ENCODE results near the gene UBP1. TPM values are rescaled to one million over a fixed set of nuclear protein-coding genes. Genes with fewer than 3 reads are reported as not detected.
A peak's percentile ranks its signal among the peaks of the same experiment; 100 is the strongest.

Gene UBP1
- total RNA-seq, 4 donors from 2014 or later = 27.1 to 51.5 (median 38.8) TPM

DNA sequence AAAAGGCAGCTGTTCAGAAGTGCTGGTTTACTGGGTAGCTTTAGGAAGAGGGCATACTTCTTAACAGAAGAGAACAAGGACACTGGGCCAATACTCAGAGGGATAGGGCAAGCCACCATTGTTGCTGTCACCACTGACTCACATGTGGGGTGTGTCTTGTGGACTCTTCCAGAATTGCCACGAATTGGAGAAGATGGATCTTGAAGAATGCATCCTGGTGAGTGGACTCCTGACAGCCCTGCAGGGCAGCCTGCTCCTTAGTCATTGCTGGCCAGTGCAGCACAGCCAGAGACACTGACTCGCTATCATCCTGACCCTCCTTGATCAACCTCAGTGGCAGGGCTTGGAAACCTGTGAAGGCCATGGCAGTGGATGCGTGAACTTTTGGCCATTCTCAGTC, 62.3 kb downstream of the UBP1 start:
- DNase-seq (ENCODE audit: low spot score in 2 of 2) = no peak
- intact Hi-C loops (cut with DNase I; ENCODE audit: low total_unique reads) = loop anchor here (10.0 kb wide), 1 partner anchor 253 kb away; no protein-coding TSS in a partner anchor
- no peak overlapping the region for H3K4me3 ChIP-seq (ENCODE audit: low read depth, poor library complexity, severe bottlenecking)
- TF ChIP-seq, protein P1, sequence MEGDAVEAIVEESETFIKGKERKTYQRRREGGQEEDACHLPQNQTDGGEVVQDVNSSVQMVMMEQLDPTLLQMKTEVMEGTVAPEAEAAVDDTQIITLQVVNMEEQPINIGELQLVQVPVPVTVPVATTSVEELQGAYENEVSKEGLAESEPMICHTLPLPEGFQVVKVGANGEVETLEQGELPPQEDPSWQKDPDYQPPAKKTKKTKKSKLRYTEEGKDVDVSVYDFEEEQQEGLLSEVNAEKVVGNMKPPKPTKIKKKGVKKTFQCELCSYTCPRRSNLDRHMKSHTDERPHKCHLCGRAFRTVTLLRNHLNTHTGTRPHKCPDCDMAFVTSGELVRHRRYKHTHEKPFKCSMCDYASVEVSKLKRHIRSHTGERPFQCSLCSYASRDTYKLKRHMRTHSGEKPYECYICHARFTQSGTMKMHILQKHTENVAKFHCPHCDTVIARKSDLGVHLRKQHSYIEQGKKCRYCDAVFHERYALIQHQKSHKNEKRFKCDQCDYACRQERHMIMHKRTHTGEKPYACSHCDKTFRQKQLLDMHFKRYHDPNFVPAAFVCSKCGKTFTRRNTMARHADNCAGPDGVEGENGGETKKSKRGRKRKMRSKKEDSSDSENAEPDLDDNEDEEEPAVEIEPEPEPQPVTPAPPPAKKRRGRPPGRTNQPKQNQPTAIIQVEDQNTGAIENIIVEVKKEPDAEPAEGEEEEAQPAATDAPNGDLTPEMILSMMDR (IDR thresholded peaks at IDR 0.05) = no peak
- TF ChIP-seq POLR2A (IDR thresholded peaks at IDR 0.05) = no peak
- 79 to 82% methylated on average over 3 of the region's 3 CpGs for WGBS, 2 donors

DNA sequence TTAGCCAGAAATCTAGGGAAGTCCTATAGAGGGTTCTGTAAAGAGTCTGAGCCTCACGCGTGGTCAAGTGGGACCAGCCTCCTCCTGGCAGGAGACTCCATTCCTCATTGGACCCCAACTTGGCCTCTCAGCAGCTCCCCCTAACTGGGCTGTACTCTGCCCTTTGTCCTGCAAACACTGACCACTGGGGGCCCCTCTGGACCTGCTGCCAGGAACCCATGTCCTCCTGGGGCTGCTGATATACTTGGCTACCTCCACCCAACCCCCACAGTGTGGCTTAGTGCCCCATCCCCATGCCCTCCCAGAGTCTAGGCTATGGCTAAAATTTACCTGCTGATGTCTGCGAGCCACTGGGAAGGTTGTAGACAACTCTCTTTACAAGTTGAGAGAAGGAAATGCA, 62.7 kb downstream of the UBP1 start:
- no peak overlapping the region for H3K4me3 ChIP-seq (ENCODE audit: low read depth, poor library complexity, severe bottlenecking)
- intact Hi-C loops (cut with DNase I; ENCODE audit: low total_unique reads) = loop anchor here (10.0 kb wide), 1 partner anchor 253 kb away; no protein-coding TSS in a partner anchor
- 88 to 89% methylated on average over 3 of the region's 3 CpGs for WGBS, 2 donors
- TF ChIP-seq POLR2A (IDR thresholded peaks at IDR 0.05) = no peak
- TF ChIP-seq, protein P1 (IDR thresholded peaks at IDR 0.05) = no peak
- no peak for DNase-seq (ENCODE audit: low spot score in 2 of 2)

DNA sequence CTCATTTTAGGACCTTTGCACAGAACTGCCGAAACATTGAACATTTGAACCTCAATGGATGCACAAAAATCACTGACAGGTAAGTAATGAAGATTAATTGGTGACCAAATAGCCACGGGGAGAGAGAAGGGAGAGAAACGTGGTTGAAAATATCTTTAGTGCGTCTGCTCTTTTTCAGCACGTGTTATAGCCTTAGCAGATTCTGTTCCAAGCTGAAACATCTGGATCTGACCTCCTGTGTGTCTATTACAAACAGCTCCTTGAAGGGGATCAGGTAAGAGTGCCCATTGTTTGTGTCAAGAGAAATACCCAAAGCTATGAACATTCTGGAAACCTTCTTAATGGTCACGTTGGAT, 67.1 kb downstream of the UBP1 start:
- WGBS, 2 donors = 45 to 48% methylated on average over 6 of the region's 6 CpGs

DNA sequence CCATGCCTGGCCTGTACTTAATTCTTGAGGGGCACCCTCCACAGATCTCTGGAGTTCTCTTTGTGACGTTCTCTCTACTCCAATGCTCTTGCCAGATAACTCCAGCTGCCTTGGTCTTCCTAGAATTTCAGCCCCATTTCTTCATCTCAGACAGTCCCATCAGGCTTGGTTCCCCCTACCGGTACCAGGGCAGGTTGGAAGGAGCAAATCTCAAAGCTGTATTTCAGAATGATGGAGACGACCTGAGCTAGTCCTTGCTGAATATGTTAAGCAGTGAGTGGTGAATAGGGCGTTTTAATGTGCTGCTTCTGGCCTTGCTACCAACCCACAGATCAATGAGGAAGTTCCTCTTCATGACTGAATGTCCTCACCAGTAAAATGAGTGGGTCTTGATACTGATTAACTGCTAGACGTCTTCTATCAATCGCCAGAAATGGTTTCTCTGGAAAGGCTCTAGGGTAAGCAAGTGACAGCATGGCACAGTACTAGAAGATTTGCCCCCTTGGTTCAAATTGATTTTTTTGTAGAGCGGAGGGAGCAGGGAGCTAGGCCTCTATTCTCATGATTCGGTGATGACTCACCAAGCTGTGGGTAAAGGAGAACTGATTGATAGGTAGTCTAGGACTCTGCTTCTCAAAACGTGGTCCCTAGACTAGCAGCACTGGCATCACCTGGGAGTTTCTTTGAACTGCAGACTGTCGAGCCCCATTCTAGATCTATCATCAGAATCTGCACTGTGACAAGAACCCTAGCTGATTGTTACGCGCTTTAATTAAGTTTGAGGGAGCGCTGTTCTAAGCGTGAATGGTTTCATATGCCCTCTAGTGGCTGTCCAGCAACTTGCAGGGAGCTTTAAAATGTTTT, 67.8 kb downstream of the UBP1 start:
- peak in 1 of 2 donors; percentile 23 for DNase-seq (ENCODE audit: low spot score in 2 of 2)
- intact Hi-C loops (cut with DNase I; ENCODE audit: low total_unique reads) = loop anchor here (10.0 kb wide), 1 partner anchor 248 kb away; no protein-coding TSS in a partner anchor
- WGBS, 2 donors = 53 to 56% methylated on average over 14 of the region's 14 CpGs
- no peak overlapping the region for H3K4me3 ChIP-seq (ENCODE audit: low read depth, poor library complexity, severe bottlenecking)
- no peak for TF ChIP-seq POLR2A (IDR thresholded peaks at IDR 0.05)
- TF ChIP-seq, protein P1 (IDR thresholded peaks at IDR 0.05) = peak in 1 of 3 donors; percentile 63

More for the DNA sequence above, 67.1 kb downstream of the UBP1 start:
- TF ChIP-seq, protein P1 (IDR thresholded peaks at IDR 0.05) = no peak
- no peak for TF ChIP-seq POLR2A (IDR thresholded peaks at IDR 0.05)
- H3K4me3 ChIP-seq (ENCODE audit: low read depth, poor library complexity, severe bottlenecking) = no peak overlapping the region
- intact Hi-C loops (cut with DNase I; ENCODE audit: low total_unique reads) = loop anchor here (10.0 kb wide), 1 partner anchor 248 kb away; no protein-coding TSS in a partner anchor
- no peak for DNase-seq (ENCODE audit: low spot score in 2 of 2)

DNA sequence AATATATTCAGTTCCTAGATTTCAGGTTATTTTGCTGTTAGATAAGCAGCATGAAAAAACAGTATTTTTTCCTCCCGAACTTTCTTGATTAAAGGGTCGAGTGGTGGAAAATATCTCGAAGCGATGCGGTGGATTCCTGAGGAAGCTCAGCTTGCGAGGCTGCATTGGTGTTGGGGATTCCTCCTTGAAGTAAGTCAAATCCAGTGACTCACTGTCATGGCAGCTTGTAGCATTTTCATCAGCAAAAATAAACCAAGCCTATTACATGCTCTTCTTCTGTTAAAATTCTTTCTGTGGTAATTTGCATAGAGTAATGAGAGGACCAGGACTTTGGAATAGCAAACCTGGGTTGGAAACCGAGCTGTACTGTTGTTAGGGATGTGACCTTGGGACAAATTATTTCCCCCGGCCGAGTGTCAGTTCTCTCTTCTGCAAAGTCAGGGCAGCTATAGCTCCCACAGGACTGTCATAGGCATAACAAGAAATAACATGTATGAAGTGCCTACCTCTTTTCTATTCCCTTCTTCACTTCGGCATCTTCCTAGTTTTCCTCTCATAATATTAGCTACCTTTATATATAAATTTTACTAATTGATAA, 75.6 kb downstream of the UBP1 start:
- TF ChIP-seq, protein P1 (IDR thresholded peaks at IDR 0.05) = no peak
- TF ChIP-seq POLR2A (IDR thresholded peaks at IDR 0.05) = no peak
- WGBS, 2 donors = 90 to 93% methylated on average over 10 of the region's 10 CpGs
- intact Hi-C loops (cut with DNase I; ENCODE audit: low total_unique reads) = no loop called here
- H3K4me3 ChIP-seq (ENCODE audit: low read depth, poor library complexity, severe bottlenecking) = no peak overlapping the region
- DNase-seq (ENCODE audit: low spot score in 2 of 2) = no peak
